ENCODE data around the gene DOCK1.
"Not testable (repeated sequence)": the region's sequence is repeated elsewhere in the genome, so short reads cannot be mapped to it uniquely, and the experiment has no call there.

DOCK1 gene

DNA sequence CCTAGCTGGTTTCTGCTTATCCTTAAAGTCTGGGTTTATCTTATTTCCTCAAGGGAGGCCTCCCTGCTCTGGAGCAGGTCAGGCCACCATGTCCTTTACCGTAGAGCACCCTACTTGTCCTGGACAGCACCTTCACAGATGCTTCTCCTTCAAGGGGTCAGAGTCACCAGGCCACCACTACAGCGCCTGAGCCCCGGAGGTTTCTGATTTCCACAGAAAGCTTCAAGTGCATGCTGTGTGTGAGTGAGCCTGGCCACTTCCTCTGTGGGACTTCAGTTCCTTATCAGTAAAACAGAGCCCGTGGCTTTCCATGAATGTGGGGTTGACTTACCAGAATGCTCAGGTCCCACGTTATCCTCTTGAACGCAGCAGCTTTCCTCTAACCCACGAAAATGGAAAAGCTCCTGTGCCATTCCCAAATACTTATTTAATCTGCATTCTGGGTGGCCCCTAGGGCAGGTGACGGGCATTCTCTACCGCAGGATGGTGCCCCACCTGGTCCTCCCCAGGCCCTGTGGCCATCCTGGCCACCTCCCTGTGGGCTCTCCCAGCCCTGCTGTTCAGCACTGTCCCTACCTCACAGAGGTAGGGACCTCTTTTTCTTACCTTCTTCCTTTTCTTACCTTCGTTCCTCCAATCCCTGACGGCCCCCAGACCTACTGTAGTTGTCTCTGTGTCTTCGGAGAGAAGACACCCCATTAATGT, 1.4 kb upstream of the DOCK1 start:
- no peak for DNase-seq (ENCODE audit: low read depth in 2 of 2)

- no peak for DNase-seq (ENCODE audit: low read depth in 2 of 2)
Observed at GRCh38 chr10:126904516-126904817, 761 bp upstream of the DOCK1 start.

GRCh38 chr10:126905776-126906703, 812 bp downstream of the DOCK1 start:
- no peak for DNase-seq (ENCODE audit: low read depth in 2 of 2)

- DNase-seq (ENCODE audit: low read depth in 2 of 2) = no peak
Observed at GRCh38 chr10:126906704-126907422, 1.6 kb downstream of the DOCK1 start.

- DNase-seq (ENCODE audit: low read depth in 2 of 2) = no peak
Observed at GRCh38 chr10:126907423-126907970, 2.3 kb downstream of the DOCK1 start.

GRCh38 chr10:126908225-126908624, 3.0 kb downstream of the DOCK1 start:
- no peak for DNase-seq (ENCODE audit: low read depth in 2 of 2)

GRCh38 chr10:126908729-126909128, 3.5 kb downstream of the DOCK1 start:
- no peak for DNase-seq (ENCODE audit: low read depth in 2 of 2)

DNA sequence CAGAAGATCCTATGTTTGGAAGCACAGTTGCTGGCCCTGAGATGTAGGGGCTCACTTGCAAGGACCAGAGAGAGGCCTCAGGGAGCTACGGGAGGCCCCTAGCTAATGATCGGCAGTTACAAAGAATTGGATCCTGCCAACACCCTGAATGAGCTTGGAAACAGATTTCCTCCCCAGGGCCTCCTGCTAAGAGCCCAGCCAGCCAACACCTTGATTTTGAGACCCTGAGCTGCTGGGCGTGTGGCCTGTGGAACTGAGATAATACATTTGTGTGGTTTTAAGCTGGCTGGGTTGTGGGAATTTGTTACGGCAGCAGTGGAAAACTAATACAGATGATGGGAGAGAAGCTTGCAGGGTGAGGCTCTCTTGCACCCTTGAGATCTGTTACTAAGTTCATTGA, 3.9 kb downstream of the DOCK1 start:
- DNase-seq (ENCODE audit: low read depth in 2 of 2) = no peak

DNA sequence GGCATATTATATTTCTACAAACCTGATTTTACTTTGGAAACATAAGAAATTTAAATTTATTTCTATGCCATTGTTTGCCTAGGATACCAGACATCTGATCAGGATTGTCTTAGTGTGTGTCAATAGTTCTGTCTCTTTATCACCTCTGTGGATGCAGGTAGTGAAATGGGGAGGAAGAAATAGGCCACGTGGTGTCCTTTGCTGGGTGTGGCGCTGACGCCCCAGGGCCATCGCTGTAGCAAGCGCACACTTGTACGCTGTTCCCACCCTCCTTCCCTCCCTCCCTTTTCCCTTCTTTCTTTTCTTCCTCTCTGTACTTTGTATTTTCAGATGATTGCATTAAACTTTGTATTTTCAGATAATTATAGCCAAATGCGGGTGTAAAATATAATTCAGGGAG, 5.0 kb downstream of the DOCK1 start:
- no peak for DNase-seq (ENCODE audit: low read depth in 2 of 2)

DNA sequence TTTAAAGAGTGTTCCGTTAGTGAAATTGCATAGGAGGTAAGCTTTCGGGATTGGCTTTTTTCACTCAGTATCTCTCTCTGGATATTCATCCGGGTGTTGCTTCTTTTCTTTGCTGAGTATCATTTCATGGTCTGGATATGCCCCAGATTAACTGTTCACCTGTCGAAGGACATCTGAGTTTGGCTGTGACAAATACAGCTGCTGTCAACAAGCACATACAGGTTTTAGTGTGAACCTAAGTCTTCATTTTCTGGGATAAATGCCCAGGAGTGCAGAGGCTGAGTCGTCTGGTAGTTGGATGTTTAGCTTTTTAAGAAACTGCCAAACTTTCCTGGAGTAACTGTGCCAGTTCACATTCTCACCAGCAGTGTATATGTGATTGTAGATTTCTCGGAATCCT, 5.6 kb downstream of the DOCK1 start:
- no peak for DNase-seq (ENCODE audit: low read depth in 2 of 2)

DNA sequence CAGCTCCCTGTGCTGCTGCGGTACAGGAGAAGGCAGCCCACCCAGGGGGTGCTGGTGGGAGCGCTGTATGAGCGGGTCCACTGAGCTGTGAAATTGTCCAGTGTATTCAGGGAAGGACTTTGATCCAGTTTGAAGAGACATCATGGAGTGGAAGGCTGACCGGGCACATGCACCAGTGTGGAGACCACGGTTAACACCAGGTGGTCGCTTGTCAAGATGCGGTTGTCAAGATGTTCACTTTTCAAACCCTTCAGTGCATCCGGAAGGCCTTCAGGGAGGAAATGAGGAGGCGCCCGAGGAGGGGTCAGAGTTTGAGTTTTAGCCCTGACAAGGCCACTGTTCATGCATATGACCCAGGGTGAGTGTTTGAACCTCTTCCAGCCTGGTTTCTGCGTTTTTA, 6.1 kb downstream of the DOCK1 start:
- DNase-seq (ENCODE audit: low read depth in 2 of 2) = no peak

- DNase-seq (ENCODE audit: low read depth in 2 of 2) = no peak
Observed at GRCh38 chr10:126913316-126913715, 8.1 kb downstream of the DOCK1 start.

- DNase-seq (ENCODE audit: low read depth in 2 of 2) = no peak
Observed at GRCh38 chr10:126914561-126914960, 9.3 kb downstream of the DOCK1 start.

DNA sequence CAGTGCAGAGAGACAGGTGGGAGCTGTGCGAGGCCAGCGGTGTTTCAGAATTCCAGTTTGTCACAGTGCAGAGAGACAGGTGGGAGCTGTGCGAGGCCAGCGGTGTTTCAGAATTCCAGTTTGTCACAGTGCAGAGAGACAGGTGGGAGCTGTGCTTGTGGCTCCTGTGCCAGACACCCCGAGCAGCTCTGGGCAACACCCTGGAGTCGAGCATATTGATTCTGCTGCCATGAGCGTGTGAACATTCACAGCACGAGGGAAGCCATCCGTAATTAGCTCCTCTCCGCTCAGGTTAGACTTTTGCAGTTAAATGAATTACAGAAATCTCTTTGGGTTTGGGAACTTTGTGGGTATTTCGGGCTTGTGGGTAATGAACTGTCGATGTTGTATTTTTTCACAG, 11.7 kb downstream of the DOCK1 start:
- DNase-seq (ENCODE audit: low read depth in 2 of 2) = not testable (repeated sequence)

- no peak for DNase-seq (ENCODE audit: low read depth in 2 of 2)
Observed at GRCh38 chr10:126917375-126917774, 12.1 kb downstream of the DOCK1 start.

GRCh38 chr10:126917975-126918908, 13.0 kb downstream of the DOCK1 start:
- no peak for DNase-seq (ENCODE audit: low read depth in 2 of 2)

GRCh38 chr10:126919426-126919825, 14.2 kb downstream of the DOCK1 start:
- no peak for DNase-seq (ENCODE audit: low read depth in 2 of 2)

DNA sequence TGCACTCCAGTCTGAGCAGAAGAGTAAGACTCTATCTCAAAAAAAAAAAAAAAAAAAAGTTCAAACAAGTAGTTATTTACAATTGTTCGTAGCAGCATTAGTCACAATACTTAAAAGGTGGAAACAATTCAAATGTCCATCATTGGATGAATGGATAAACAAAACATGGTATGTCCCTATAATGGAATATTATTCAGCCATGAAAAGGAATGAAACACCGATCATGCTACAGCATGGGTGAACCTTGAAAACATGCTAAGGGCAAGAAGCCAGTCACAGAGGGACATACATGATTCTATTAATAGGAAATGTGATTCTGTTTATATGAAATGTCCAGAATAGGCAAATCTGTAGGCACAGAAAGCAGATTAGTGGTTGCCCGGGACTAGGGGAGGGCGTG, 15.9 kb downstream of the DOCK1 start:
- no peak for DNase-seq (ENCODE audit: low read depth in 2 of 2)

GRCh38 chr10:126921974-126922525, 16.8 kb downstream of the DOCK1 start:
- no peak for DNase-seq (ENCODE audit: low read depth in 2 of 2)

DNA sequence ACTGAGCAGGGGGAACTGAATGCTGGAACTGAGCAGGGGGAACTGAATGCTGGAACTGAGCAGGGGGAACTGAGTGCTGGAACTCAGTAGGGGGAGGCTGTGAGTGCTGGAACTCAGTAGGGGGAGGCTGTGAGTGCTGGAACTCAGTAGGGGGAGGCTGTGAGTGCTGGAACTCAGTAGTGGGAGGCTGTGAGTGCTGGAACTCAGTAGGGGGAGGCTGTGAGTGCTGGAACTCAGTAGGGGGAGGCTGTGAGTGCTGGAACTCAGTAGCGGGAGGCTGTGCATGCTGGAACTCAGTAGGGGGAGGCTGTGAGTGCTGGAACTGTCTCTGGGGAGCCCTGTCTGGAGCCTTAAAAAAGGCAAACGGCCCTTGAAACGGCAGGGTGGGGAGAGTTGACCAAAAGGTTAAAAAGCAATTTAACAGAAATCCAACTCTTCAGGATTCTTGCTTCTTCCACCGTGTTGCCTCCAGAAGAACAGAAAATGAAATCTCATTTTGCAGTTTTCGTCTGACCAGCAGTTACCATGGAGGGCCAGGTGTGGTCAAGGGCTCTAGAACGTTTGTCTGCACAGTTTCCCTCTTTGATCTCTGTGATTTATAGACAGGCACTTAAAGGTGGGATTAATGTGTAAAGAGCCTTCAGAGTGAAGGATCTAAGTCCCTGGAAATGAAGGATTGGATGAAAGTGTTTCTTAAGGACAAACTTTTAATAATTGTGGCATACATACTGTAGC, 19.1 kb downstream of the DOCK1 start:
- DNase-seq (ENCODE audit: low read depth in 2 of 2) = no peak
